Neural cell (in vitro differentiated cells): ENCODE results near the gene SH3RF3. TPM values are rescaled to one million over a fixed set of nuclear protein-coding genes. Genes with fewer than 3 reads are reported as not detected.

Experiments
- H2AFZ ChIP-seq: fragments of 200-600, 300-800 bp; sonication (generic), shearing (Covaris generic); 2 replicates; pipeline ENCODE4 v1.6.0; 2014; ENCODE audit warnings: low read depth, mild to moderate bottlenecking, antibody characterized with exemption, low read length, moderate library complexity
- H3F3A ChIP-seq: fragments of 200-600 bp; shearing (Covaris generic); 2 replicates; pipeline ENCODE4 v1.6.1; 2016; ENCODE audit warnings: mild to moderate bottlenecking, moderate library complexity, mixed read lengths, antibody characterized with exemption, low read length; ENCODE audit not compliant: insufficient read depth, poor library complexity, severe bottlenecking
- H3K27ac ChIP-seq: fragments of 200-600, 300-800 bp; sonication (generic), shearing (Covaris generic); 2 replicates; pipeline ENCODE4 v1.5.1; 2014; ENCODE audit warnings: mild to moderate bottlenecking, low read length, moderate library complexity
- H3K27me3 ChIP-seq: fragments of 300-800, 200-600 bp; sonication (generic), shearing (Covaris generic); 2 replicates; pipeline ENCODE4 v1.6.0; 2014; ENCODE audit warnings: mild to moderate bottlenecking, low read depth, low read length, moderate library complexity; ENCODE audit not compliant: insufficient read depth
- H3K36me3 ChIP-seq: fragments of 300-800, 200-600 bp; sonication (generic), shearing (Covaris generic); 2 replicates; pipeline ENCODE4 v1.5.1; 2014; ENCODE audit warnings: mild to moderate bottlenecking, antibody characterized with exemption, low read length, moderate library complexity; ENCODE audit not compliant: insufficient read depth
- H3K4me2 ChIP-seq: fragments of 300-800, 200-600 bp; sonication (generic), shearing (Covaris generic); 2 replicates; pipeline ENCODE4 v1.6.0; 2014; ENCODE audit warnings: mild to moderate bottlenecking, low read length
- H3K4me3 ChIP-seq: fragments of 300-800, 200-600 bp; sonication (generic), shearing (Covaris generic); 2 replicates; pipeline ENCODE4 v1.5.1; 2014; ENCODE audit warnings: mild to moderate bottlenecking, low read length, moderate library complexity
- H3K79me2 ChIP-seq: fragments of 200-600 bp; shearing (Covaris generic); replicated peaks from 2 replicates; pipeline ENCODE4 v1.6.0; 2014; ENCODE audit warnings: mild to moderate bottlenecking, low read length, moderate library complexity; ENCODE audit not compliant: insufficient read depth
- H3K9ac ChIP-seq: fragments of 300-800, 200-600 bp; sonication (generic), shearing (Covaris generic); 2 replicates; pipeline ENCODE4 v1.6.1; 2016; ENCODE audit warnings: mild to moderate bottlenecking, low read length, mixed read lengths
- H3K9me2 ChIP-seq: fragments of 200-600 bp; shearing (Covaris generic); 2 replicates; pipeline ENCODE4 v1.6.1; 2016; ENCODE audit warnings: mild to moderate bottlenecking, low read length, mixed read lengths; ENCODE audit not compliant: insufficient read depth
- H3K9me3 ChIP-seq: fragments of 200-600, 300-800 bp; sonication (generic), shearing (Covaris generic); 2 replicates; pipeline ENCODE4 v1.6.1; 2016; ENCODE audit warnings: mild to moderate bottlenecking, mixed run types, low read length, moderate library complexity, mixed read lengths
- H4K20me1 ChIP-seq: fragments of 200-600 bp; shearing (Covaris generic); 2 replicates; pipeline ENCODE4 v1.6.1; 2016; ENCODE audit warnings: mild to moderate bottlenecking, mixed run types; ENCODE audit not compliant: insufficient read depth
- EP300 ChIP-seq: fragments of 450-650 bp; conservative IDR thresholded peaks from 2 replicates; pipeline ENCODE4 v1.6.1; 2014; ENCODE audit warnings: antibody characterized with exemption, mild to moderate bottlenecking, moderate library complexity; ENCODE audit not compliant: poor library complexity, severe bottlenecking
- EZH2 ChIP-seq: fragments of 200-600, 300-800 bp; shearing (Covaris generic), sonication (generic); IDR thresholded peaks from 2 replicates; pipeline ENCODE4 v1.6.1; 2014; ENCODE audit warnings: antibody characterized with exemption, low read length, borderline replicate concordance, mild to moderate bottlenecking; ENCODE audit not compliant: insufficient read depth, poor library complexity, severe bottlenecking
- MXI1 ChIP-seq: fragments of 450-650 bp; conservative IDR thresholded peaks from 2 replicates; pipeline ENCODE4 v1.6.1; 2014; ENCODE audit warnings: antibody characterized with exemption, mild to moderate bottlenecking; ENCODE audit not compliant: poor library complexity, severe bottlenecking
- POLR2AphosphoS5 ChIP-seq: IDR thresholded peaks from 2 replicates; pipeline ENCODE4 v1.6.1; 2012
- RAD21 ChIP-seq: fragments of 450-650 bp; conservative IDR thresholded peaks from 2 replicates; pipeline ENCODE4 v1.6.1; 2014; ENCODE audit warnings: antibody characterized with exemption, mild to moderate bottlenecking, moderate library complexity
- SMC3 ChIP-seq: fragments of 450-650 bp; conservative IDR thresholded peaks from 2 replicates; pipeline ENCODE4 v1.6.1; 2014; ENCODE audit warnings: antibody characterized with exemption, mild to moderate bottlenecking, moderate library complexity; ENCODE audit not compliant: poor library complexity
- TAF1 ChIP-seq: IDR thresholded peaks from 2 replicates; pipeline ENCODE4 v1.6.1; 2012; ENCODE audit warnings: low read depth
- polyA plus RNA-seq: library from polyadenylated mRNA; depleted of rRNA; stranded (reverse); fragments of >200 nt; gene quantifications from 2 replicates; pipeline ENCODE4 v1.2.3, GENCODE V29; 2014
- TF ChIP-seq, protein P1 (sequence below): IDR thresholded peaks from 2 replicates; pipeline ENCODE4 v1.6.1; 2012; ENCODE audit warnings: borderline replicate concordance
- TF ChIP-seq, protein P2 (sequence below): fragments of 450-650 bp; IDR thresholded peaks from 2 replicates; pipeline ENCODE4 v1.5.1; 2014; ENCODE audit warnings: antibody characterized with exemption, mild to moderate bottlenecking, moderate library complexity; ENCODE audit not compliant: poor library complexity, severe bottlenecking

SH3RF3 gene
- polyA plus RNA-seq, 1 donor from 2014 or later, result 0.53 TPM

DNA sequence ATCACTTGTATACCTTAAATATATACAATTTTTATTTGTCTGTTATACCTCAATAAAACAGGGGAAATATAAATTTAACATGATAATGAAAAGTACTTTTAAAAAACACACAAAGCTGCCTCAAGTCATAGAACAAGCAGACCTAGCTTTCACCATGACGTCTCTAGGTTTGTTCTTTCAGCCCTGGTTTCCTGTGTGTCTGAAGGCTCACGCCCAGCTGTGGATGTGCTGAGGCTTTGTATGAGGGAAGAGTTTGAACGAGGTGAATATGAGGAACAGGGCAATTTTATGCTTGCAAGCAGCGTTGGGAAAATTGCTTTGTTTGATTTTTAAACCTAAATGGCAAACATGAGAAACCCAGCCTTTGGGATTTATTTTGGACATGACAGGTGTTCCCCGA lies 15.3 kb downstream of the SH3RF3 start:
- H3K9ac ChIP-seq, result no peak overlapping the region
- TF ChIP-seq, protein P1, sequence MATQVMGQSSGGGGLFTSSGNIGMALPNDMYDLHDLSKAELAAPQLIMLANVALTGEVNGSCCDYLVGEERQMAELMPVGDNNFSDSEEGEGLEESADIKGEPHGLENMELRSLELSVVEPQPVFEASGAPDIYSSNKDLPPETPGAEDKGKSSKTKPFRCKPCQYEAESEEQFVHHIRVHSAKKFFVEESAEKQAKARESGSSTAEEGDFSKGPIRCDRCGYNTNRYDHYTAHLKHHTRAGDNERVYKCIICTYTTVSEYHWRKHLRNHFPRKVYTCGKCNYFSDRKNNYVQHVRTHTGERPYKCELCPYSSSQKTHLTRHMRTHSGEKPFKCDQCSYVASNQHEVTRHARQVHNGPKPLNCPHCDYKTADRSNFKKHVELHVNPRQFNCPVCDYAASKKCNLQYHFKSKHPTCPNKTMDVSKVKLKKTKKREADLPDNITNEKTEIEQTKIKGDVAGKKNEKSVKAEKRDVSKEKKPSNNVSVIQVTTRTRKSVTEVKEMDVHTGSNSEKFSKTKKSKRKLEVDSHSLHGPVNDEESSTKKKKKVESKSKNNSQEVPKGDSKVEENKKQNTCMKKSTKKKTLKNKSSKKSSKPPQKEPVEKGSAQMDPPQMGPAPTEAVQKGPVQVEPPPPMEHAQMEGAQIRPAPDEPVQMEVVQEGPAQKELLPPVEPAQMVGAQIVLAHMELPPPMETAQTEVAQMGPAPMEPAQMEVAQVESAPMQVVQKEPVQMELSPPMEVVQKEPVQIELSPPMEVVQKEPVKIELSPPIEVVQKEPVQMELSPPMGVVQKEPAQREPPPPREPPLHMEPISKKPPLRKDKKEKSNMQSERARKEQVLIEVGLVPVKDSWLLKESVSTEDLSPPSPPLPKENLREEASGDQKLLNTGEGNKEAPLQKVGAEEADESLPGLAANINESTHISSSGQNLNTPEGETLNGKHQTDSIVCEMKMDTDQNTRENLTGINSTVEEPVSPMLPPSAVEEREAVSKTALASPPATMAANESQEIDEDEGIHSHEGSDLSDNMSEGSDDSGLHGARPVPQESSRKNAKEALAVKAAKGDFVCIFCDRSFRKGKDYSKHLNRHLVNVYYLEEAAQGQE, result no peak
- no peak for TF ChIP-seq POLR2AphosphoS5
- TF ChIP-seq MXI1, result no peak
- TF ChIP-seq, protein P2, sequence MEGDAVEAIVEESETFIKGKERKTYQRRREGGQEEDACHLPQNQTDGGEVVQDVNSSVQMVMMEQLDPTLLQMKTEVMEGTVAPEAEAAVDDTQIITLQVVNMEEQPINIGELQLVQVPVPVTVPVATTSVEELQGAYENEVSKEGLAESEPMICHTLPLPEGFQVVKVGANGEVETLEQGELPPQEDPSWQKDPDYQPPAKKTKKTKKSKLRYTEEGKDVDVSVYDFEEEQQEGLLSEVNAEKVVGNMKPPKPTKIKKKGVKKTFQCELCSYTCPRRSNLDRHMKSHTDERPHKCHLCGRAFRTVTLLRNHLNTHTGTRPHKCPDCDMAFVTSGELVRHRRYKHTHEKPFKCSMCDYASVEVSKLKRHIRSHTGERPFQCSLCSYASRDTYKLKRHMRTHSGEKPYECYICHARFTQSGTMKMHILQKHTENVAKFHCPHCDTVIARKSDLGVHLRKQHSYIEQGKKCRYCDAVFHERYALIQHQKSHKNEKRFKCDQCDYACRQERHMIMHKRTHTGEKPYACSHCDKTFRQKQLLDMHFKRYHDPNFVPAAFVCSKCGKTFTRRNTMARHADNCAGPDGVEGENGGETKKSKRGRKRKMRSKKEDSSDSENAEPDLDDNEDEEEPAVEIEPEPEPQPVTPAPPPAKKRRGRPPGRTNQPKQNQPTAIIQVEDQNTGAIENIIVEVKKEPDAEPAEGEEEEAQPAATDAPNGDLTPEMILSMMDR, result no peak
- no peaks in the 10 kb centered on the region for H3K27me3 ChIP-seq
- H2AFZ ChIP-seq, result no peak overlapping the region
- no peak overlapping the region for H3K27ac ChIP-seq
- no peaks in the 10 kb centered on the region for H3K79me2 ChIP-seq
- no peaks in the 10 kb centered on the region for H3K36me3 ChIP-seq
- no peaks in the 10 kb centered on the region for H4K20me1 ChIP-seq
- H3K9me3 ChIP-seq, result no peaks in the 10 kb centered on the region
- no peak overlapping the region for H3K4me2 ChIP-seq
- H3K4me3 ChIP-seq, result no peak overlapping the region
- H3K9me2 ChIP-seq, result no peaks in the 10 kb centered on the region
- no peaks in the 10 kb centered on the region for H3F3A ChIP-seq

DNA sequence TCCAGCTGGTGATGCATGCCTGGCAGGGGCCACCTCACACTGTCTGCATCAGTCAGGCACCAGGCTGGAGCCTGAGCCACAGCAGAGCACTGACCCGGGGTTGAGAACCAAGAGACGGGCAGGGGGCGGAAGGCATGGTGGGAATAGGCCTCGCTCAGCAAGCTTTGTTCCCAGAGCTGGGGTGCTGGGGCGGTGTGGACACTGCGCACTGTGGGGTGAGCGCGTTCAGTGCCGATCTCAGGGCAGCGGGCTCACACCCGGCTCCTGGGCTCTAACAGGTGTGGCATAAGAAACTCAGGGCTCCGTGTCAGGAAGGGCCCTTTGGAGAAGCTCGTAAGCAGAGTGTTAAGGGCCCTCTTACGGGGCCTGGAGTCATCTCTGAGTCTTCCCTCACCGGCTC lies 15.7 kb downstream of the SH3RF3 start:
- Histone ChIP-seq H3K27me3 (no peaks in the 10 kb centered on the region), H3K4me3 (no peak overlapping the region), H3K79me2 (no peaks in the 10 kb centered on the region), H4K20me1 (no peaks in the 10 kb centered on the region), H3K4me2 (no peak overlapping the region), H3K27ac (no peak overlapping the region), H3K9ac (no peak overlapping the region), H3K9me2 (no peaks in the 10 kb centered on the region), H3F3A (no peaks in the 10 kb centered on the region), H3K9me3 (no peaks in the 10 kb centered on the region), H2AFZ (no peak overlapping the region), H3K36me3 (no peaks in the 10 kb centered on the region)
- TF ChIP-seq EP300 (no peak), EZH2 (no peak), RAD21 (no peak), MXI1 (no peak), POLR2AphosphoS5 (no peak), TAF1 (no peak), SMC3 (no peak)
- TF ChIP-seq, protein P2, result no peak
- TF ChIP-seq, protein P1, result no peak
